Measurements from ENCODE around the gene PCDHGC4. TPM values are rescaled to one million over a fixed set of nuclear protein-coding genes. Genes with fewer than 3 reads are reported as not detected.

Gene PCDHGC4
- total RNA-seq, 1 donor from 2014 or later: 5.0 TPM

DNA sequence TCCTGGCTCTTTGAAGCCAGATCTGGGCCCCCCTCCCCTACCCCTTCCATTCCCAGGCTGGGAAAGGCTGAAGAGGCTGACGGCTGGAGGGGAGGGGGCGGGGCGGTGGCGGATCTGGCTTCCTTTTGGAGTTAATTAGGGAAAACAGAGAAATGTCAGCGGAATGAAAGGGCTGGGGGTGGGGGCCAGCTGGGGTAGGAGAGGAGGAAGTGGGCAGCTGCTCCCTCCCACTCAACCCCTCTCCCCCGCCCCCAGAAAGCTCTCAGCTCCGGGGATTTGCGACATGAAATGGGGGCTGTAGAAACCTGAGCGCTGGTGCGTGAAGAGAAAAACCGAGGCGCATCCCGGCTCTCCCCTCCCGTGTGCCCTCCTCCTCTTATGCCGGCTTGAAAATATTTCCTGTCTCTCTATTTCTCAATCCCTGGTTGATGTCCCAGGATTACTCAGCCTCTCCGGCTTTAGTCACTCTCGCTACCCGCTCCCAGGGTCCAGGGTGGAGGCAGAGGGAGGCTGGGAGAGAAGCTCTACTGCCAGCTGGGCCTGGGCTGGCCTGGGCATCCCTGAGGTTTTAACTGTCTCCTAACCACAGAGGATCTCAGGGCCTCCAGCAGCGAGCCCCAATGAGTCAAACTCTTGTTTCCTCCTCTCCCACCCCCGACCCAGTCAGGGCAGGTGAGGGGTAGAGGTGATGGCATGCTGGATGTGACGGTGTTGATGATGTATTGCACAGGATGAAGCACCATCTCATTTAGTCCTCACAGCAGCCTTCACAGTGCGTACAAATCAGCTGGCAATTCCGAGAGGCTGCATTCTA, 24.2 kb downstream of the PCDHGC4 start:
- H3K9ac ChIP-seq: no peak overlapping the region
- H3K4me2 ChIP-seq: peak overlapping the region; percentile 71
- H2AFZ ChIP-seq (replicated peaks): no peak overlapping the region
- no peaks in the 10 kb centered on the region for H3K27me3 ChIP-seq
- H3K79me2 ChIP-seq (ENCODE audit: low read depth): no peaks in the 10 kb centered on the region
- Mint-ChIP-seq H3K27me3 (ENCODE audit: insufficient read depth, low read depth) (peaks cover 20% of the 10 kb centered on the region), H3K36me3 (peaks cover 25% of the 10 kb centered on the region), H3K27ac (peak overlapping the region; percentile 99), H3K4me3 (peak overlapping the region; percentile 67), H3K9me3 (no peaks in the 10 kb centered on the region), H3K4me1 (peaks cover 62% of the 10 kb centered on the region)
- H3K9me3 ChIP-seq (ENCODE audit: low read depth): no peaks in the 10 kb centered on the region
- H3F3A ChIP-seq (ENCODE audit: low read depth): peaks cover 51% of the 10 kb centered on the region
- peak; percentile 93 for DNase-seq (ENCODE audit: low spot score)
- peak overlapping the region; percentile 33 for H3K4me3 ChIP-seq
- H3K36me3 ChIP-seq: no peaks in the 10 kb centered on the region
- TF ChIP-seq EZH2 (IDR thresholded peaks at IDR 0.05) (no peak), EZH2phosphoT487 (IDR thresholded peaks at IDR 0.05) (no peak)
- TF ChIP-seq, protein P1, sequence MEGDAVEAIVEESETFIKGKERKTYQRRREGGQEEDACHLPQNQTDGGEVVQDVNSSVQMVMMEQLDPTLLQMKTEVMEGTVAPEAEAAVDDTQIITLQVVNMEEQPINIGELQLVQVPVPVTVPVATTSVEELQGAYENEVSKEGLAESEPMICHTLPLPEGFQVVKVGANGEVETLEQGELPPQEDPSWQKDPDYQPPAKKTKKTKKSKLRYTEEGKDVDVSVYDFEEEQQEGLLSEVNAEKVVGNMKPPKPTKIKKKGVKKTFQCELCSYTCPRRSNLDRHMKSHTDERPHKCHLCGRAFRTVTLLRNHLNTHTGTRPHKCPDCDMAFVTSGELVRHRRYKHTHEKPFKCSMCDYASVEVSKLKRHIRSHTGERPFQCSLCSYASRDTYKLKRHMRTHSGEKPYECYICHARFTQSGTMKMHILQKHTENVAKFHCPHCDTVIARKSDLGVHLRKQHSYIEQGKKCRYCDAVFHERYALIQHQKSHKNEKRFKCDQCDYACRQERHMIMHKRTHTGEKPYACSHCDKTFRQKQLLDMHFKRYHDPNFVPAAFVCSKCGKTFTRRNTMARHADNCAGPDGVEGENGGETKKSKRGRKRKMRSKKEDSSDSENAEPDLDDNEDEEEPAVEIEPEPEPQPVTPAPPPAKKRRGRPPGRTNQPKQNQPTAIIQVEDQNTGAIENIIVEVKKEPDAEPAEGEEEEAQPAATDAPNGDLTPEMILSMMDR (IDR thresholded peaks at IDR 0.05): no peak
- peaks cover 16% of the 10 kb centered on the region for H4K20me1 ChIP-seq (ENCODE audit: low read depth)
- peaks cover 32% of the 10 kb centered on the region for H3K4me1 ChIP-seq
- peak overlapping the region; percentile 47 for H3K27ac ChIP-seq

DNA sequence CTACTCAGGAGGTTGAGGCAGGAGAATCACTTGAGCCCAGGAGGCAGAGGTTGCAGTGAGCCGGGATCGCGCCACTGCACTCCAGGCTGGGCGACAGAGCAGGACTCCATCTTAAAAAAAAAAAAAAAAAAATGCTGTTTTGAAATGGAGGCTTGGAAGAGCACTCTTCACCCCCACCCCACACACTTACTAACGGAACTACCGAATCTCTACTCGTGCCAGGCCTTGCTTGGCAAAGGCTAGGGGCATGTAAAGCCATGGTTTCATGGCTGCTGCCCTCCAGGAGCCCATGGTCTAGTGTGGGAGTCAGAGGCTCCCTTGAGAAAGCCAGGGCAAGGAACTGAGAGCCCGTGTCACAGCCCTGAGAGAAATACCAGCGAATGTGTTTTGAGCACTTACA, 25.3 kb downstream of the PCDHGC4 start:
- H3K4me1 Mint-ChIP-seq: peaks cover 72% of the 10 kb centered on the region

DNA sequence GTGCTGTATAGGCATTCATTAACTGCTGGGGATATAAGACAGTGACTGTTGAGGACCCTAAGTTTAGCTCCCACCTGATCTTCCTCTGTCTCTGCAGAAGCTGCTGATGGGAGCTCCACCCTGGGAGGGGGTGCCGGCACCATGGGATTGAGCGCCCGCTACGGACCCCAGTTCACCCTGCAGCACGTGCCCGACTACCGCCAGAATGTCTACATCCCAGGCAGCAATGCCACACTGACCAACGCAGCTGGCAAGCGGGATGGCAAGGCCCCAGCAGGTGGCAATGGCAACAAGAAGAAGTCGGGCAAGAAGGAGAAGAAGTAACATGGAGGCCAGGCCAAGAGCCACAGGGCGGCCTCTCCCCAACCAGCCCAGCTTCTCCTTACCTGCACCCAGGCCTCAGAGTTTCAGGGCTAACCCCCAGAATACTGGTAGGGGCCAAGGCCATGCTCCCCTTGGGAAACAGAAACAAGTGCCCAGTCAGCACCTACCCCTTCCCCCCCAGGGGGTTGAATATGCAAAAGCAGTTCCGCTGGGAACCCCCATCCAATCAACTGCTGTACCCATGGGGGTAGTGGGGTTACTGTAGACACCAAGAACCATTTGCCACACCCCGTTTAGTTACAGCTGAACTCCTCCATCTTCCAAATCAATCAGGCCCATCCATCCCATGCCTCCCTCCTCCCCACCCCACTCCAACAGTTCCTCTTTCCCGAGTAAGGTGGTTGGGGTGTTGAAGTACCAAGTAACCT, 26.2 kb downstream of the PCDHGC4 start:
- Histone ChIP-seq H3K79me2 (ENCODE audit: low read depth) (no peaks in the 10 kb centered on the region), H4K20me1 (ENCODE audit: low read depth) (peaks cover 16% of the 10 kb centered on the region), H3K9me3 (ENCODE audit: low read depth) (no peaks in the 10 kb centered on the region), H3K9ac (no peak overlapping the region), H3K36me3 (no peaks in the 10 kb centered on the region), H3K27me3 (no peaks in the 10 kb centered on the region), H3K4me3 (no peak overlapping the region), H3K27ac (no peak overlapping the region), H2AFZ (replicated peaks) (no peak overlapping the region), H3K4me2 (no peak overlapping the region), H3K4me1 (peaks cover 51% of the 10 kb centered on the region), H3F3A (ENCODE audit: low read depth) (peaks cover 69% of the 10 kb centered on the region)
- Mint-ChIP-seq H3K27ac (peak overlapping the region; percentile 79), H3K27me3 (ENCODE audit: insufficient read depth, low read depth) (peaks cover 16% of the 10 kb centered on the region), H3K9me3 (no peaks in the 10 kb centered on the region), H3K4me1 (peaks cover 81% of the 10 kb centered on the region), H3K36me3 (peaks cover 14% of the 10 kb centered on the region), H3K4me3 (peak overlapping the region; percentile 27)
- TF ChIP-seq EZH2 (IDR thresholded peaks at IDR 0.05): no peak
- TF ChIP-seq, protein P1 (IDR thresholded peaks at IDR 0.05): no peak
- TF ChIP-seq EZH2phosphoT487 (IDR thresholded peaks at IDR 0.05): no peak
- no peak for DNase-seq (ENCODE audit: low spot score)

More for the DNA sequence above, 25.3 kb downstream of the PCDHGC4 start:
- peak overlapping the region; percentile 67 for H3K4me3 Mint-ChIP-seq
- no peaks in the 10 kb centered on the region for H3K36me3 ChIP-seq
- peak overlapping the region; percentile 99 for H3K27ac Mint-ChIP-seq
- peaks cover 15% of the 10 kb centered on the region for H3K36me3 Mint-ChIP-seq
- H3K27me3 Mint-ChIP-seq (ENCODE audit: insufficient read depth, low read depth): peaks cover 16% of the 10 kb centered on the region
- H3K4me3 ChIP-seq: no peak overlapping the region
- no peak for DNase-seq (ENCODE audit: low spot score)
- no peak overlapping the region for H3K4me2 ChIP-seq
- peaks cover 44% of the 10 kb centered on the region for H3K4me1 ChIP-seq
- H3K9me3 ChIP-seq (ENCODE audit: low read depth): no peaks in the 10 kb centered on the region
- no peaks in the 10 kb centered on the region for H3K9me3 Mint-ChIP-seq
- H3K27me3 ChIP-seq: no peaks in the 10 kb centered on the region
- H2AFZ ChIP-seq (replicated peaks): no peak overlapping the region
- no peak overlapping the region for H3K9ac ChIP-seq
- H3K79me2 ChIP-seq (ENCODE audit: low read depth): no peaks in the 10 kb centered on the region
- no peak overlapping the region for H3K27ac ChIP-seq
- H4K20me1 ChIP-seq (ENCODE audit: low read depth): peaks cover 16% of the 10 kb centered on the region
- TF ChIP-seq, protein P1 (IDR thresholded peaks at IDR 0.05): no peak
- TF ChIP-seq EZH2phosphoT487 (IDR thresholded peaks at IDR 0.05) (no peak), EZH2 (IDR thresholded peaks at IDR 0.05) (no peak)
- H3F3A ChIP-seq (ENCODE audit: low read depth): peaks cover 63% of the 10 kb centered on the region
